ENCODE measurements around the gene PARVB. TPM values are rescaled to one million over a fixed set of nuclear protein-coding genes. Genes with fewer than 3 reads are reported as not detected.
A peak's percentile ranks its signal among the peaks of the same experiment; 100 is the strongest.

Gene PARVB
- total and polyA plus RNA-seq, 12 donors: 46.7 to 201 (median 91.2) TPM

DNA sequence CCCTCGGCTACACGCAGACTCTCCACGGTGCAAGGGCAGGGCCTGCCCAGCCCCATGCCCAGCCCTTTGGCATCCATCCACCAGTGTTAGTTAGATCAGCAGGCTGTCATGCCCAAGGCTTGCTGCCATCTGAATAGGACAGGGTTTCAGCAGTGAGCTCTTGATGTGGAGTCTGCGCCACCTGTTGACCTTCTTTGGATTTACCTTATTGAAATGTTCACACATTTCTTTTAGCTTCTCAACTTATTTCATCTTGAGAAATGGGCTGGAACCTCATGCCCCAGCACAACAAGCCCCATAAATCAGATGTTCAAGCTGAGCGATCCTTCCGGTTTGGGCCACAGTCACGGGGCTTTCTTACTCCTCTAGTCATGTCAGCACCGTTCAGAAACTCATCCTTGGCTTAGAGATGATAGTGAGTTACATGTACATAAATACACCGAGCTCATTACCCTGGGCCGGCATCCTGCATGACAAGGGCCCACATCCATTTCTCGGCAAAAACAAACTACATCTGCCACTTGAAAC, 61.7 kb downstream of the PARVB start:
- ATAC-seq (peak; percentile 83 to 95 (median 90)), DNase-seq (peak; percentile 72 to 86)
- Histone ChIP-seq H3K27me3 (no peaks in the 10 kb centered on the region), H3K36me3 (peaks cover 0 to 29% (median 0%) of the 10 kb centered on the region in 9 donors), H3K27ac (peak overlapping the region in 6 of 10 donors; percentile 4 to 69 (median 32)), H3K9me3 (peaks cover 0 to 14% (median 3%) of the 10 kb centered on the region in 11 donors), H3K4me3 (no peak overlapping the region), H3K4me1 (peaks cover 3 to 54% (median 16%) of the 10 kb centered on the region in 9 donors)
- intact Hi-C loops (cut with DNase I): loop anchor here (1.0 to 10.0 kb wide), 8 partner anchors 61 to 541 kb away; partner anchors contain the start of genes PARVB (in 1 of the 10) and RTL6 (in 1 of the 10)
- TF ChIP-seq, protein P1, sequence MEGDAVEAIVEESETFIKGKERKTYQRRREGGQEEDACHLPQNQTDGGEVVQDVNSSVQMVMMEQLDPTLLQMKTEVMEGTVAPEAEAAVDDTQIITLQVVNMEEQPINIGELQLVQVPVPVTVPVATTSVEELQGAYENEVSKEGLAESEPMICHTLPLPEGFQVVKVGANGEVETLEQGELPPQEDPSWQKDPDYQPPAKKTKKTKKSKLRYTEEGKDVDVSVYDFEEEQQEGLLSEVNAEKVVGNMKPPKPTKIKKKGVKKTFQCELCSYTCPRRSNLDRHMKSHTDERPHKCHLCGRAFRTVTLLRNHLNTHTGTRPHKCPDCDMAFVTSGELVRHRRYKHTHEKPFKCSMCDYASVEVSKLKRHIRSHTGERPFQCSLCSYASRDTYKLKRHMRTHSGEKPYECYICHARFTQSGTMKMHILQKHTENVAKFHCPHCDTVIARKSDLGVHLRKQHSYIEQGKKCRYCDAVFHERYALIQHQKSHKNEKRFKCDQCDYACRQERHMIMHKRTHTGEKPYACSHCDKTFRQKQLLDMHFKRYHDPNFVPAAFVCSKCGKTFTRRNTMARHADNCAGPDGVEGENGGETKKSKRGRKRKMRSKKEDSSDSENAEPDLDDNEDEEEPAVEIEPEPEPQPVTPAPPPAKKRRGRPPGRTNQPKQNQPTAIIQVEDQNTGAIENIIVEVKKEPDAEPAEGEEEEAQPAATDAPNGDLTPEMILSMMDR (IDR thresholded peaks at IDR 0.05): peak in 8 of 9 donors; percentile 32 to 68 (median 52)
- WGBS, 2 donors: 49 to 51% methylated on average over 11 of the region's 11 CpGs

DNA sequence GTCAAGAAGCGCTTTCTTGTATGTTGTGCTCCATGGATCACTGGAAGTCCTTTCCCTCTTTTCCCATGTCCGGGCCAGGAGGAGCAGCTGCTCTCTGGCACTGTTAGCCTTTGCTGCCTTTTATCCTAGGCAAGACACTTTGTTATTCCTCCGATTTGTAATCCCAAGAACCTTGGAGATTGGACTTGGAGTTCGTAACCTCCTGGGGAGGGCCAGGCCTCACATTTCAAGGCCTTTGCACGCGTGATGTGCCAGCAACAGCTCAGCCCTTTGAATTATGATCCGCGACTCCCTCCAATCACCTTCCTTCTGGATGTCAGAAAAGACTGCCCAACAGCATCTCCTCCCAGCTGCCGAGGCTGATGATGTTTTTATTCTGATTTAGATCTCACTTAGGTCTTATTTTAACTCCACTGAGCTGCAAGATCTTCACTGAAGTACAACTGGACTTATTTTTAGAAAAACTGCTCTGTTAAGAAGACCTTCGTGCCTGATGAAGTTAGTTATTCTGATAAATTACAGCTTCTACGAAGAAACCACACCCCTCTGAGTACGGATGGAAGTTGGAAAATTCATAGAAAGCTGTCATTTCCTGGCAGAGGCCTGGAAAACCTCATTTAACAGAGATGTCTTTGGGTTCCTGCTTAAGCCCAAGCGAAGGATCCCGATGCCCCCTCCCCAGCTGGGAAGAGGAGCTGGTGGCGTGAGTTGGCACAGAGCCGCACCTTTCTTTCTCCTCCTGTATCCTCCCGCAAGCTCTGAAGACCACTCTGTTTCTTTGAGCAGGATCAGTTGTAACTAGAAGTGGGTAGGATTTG, 62.4 kb downstream of the PARVB start:
- Histone ChIP-seq H3K4me1 (peaks cover 3 to 47% (median 16%) of the 10 kb centered on the region in 9 donors), H3K4me3 (no peak overlapping the region), H3K27ac (peak overlapping the region in 7 of 10 donors; percentile 4 to 69 (median 32)), H3K36me3 (peaks cover 0 to 29% (median 0%) of the 10 kb centered on the region in 9 donors), H3K27me3 (no peaks in the 10 kb centered on the region), H3K9me3 (peaks cover 0 to 14% (median 3%) of the 10 kb centered on the region in 11 donors)
- intact Hi-C loops (cut with DNase I): loop anchor here in 8 of 10 donors (2.0 to 10.0 kb wide), 7 partner anchors 62 to 541 kb away; partner anchors contain the start of genes PARVB (in 1 of the 8) and RTL6 (in 1 of the 8)
- TF ChIP-seq, protein P1 (IDR thresholded peaks at IDR 0.05): no peak
- 49 to 64% methylated on average over 17 of the region's 17 CpGs for WGBS, 2 donors
- ATAC-seq (peak in 4 of 8 donors; percentile 5 to 32 (median 15)), DNase-seq (peak in 1 of 2 donors; percentile 14)

DNA sequence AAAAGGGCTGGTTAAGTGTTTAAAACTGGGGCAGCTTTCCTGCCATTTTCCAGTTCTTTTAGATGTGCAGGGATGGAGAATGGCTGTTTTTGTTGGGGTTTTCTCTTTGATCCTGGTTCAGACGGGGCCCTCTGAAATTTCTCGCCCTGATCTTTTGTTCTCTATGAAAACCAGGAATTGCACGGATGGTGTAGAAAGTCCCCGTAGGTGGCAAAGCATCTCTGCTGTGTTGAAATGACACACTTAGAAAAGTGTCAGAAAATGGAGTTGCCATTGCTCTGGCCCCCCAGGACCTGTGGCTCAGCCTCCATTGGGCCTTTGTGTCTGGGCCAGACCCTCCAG, 63.0 kb downstream of the PARVB start:
- TF ChIP-seq, protein P1 (IDR thresholded peaks at IDR 0.05): no peak
- no peak for DNase-seq
- H3K27me3 ChIP-seq: no peaks in the 10 kb centered on the region
- WGBS, 2 donors: 93% methylated on average over 4 of the region's 4 CpGs
- ATAC-seq: no peak
- H3K36me3 ChIP-seq: peaks cover 0 to 24% (median 0%) of the 10 kb centered on the region in 9 donors
- intact Hi-C loops (cut with DNase I): loop anchor here in 8 of 10 donors (2.0 to 10.0 kb wide), 7 partner anchors 62 to 540 kb away; partner anchors contain the start of genes PARVB (in 1 of the 8) and RTL6 (in 1 of the 8)
- H3K4me3 ChIP-seq: no peak overlapping the region
- H3K4me1 ChIP-seq: peaks cover 3 to 45% (median 16%) of the 10 kb centered on the region in 9 donors
- peak overlapping the region in 2 of 10 donors; percentile 4 to 44 for H3K27ac ChIP-seq
- H3K9me3 ChIP-seq: peaks cover 0 to 14% (median 3%) of the 10 kb centered on the region in 11 donors

GRCh38 chr22:44088976-44089570, 65.0 kb downstream of the PARVB start:
- Histone ChIP-seq H3K4me3 (no peak overlapping the region), H3K27me3 (no peaks in the 10 kb centered on the region), H3K4me1 (peaks cover 3 to 45% (median 16%) of the 10 kb centered on the region in 9 donors), H3K36me3 (peaks cover 0 to 27% (median 0%) of the 10 kb centered on the region in 9 donors), H3K27ac (no peak overlapping the region), H3K9me3 (peaks cover 0 to 13% (median 3%) of the 10 kb centered on the region in 11 donors)
- DNase-seq (peak; percentile 44 to 61), ATAC-seq (peak in 6 of 8 donors; percentile 60 to 74 (median 70))
- 48 to 68% methylated on average over 17 of the region's 17 CpGs for WGBS, 2 donors
- intact Hi-C loops (cut with DNase I): loop anchor here in 7 of 10 donors (5.0 to 10.0 kb wide), 6 partner anchors 64 to 538 kb away; partner anchors contain the start of genes PARVB (in 1 of the 7) and RTL6 (in 1 of the 7)
- TF ChIP-seq, protein P1 (IDR thresholded peaks at IDR 0.05): no peak

All from heart right ventricle (tissue), 16 donors.